SK-N-SH (cell line): ENCODE results near the gene CCDC154. TPM values are rescaled to one million over a fixed set of nuclear protein-coding genes. Genes with fewer than 3 reads are reported as not detected.

Experiments used
- CTCF ChIA-PET: fragments of 300-600, 350-600 bp; formaldehyde crosslinking; extraction: SDS; loops from one replicate; lab custom pipeline; 2021; lab: Yijun Ruan, JAX
- POLR2A ChIA-PET: fragments of 350-600 bp; sonication (Branson Sonifier 250); formaldehyde crosslinking; extraction: SDS; loops from one replicate; lab custom pipeline; 2020; ENCODE audit warnings: antibody characterized with exemption, inconsistent platforms; lab: Yijun Ruan, JAX
- DNase-seq: peaks from one replicate; pipeline ENCODE4 v3.0.0; 2012
- H2AFZ ChIP-seq: fragments of 200-600 bp; sonication (generic); 2 replicates; pipeline ENCODE4 v1.8.1; 2016; ENCODE audit warnings: antibody characterized with exemption, mild to moderate bottlenecking, low read depth
- H3F3A ChIP-seq: fragments of 200-600 bp; sonication (generic); replicated peaks from 2 replicates; pipeline ENCODE3; 2016; ENCODE audit warnings: antibody characterized with exemption, mild to moderate bottlenecking; ENCODE audit not compliant: insufficient read depth
- H3K27ac ChIP-seq, 2 experiments: fragments of 200-500 bp in 1 of 2; fragments of 200-600 bp in 1 of 2; sonication (Bioruptor generic) in 1 of 2; sonication (generic), shearing (Covaris generic) in 1 of 2; 2 replicates each; pipeline versions ENCODE4 v1.5.1 to v1.6.1; 2014 to 2016; ENCODE audit warnings: low read depth in 2 of 2, inconsistent platforms in 1 of 2, low read length in 1 of 2, mild to moderate bottlenecking in 1 of 2, mixed read lengths in 1 of 2
- H3K27me3 ChIP-seq: fragments of 200-600 bp; sonication (generic), shearing (Covaris generic); 2 replicates; pipeline ENCODE4 v1.6.1; 2016; ENCODE audit warnings: mixed run types; ENCODE audit not compliant: insufficient read depth
- H3K36me3 ChIP-seq, 2 experiments: fragments of 200-500 bp in 1 of 2; fragments of 200-600 bp in 1 of 2; sonication (Bioruptor generic) in 1 of 2; sonication (generic) in 1 of 2; replicated peaks in 1 of 2; 2 replicates each; pipeline versions ENCODE3 to v1.5.1; 2014 to 2016; ENCODE audit warnings: low read length in 1 of 2, mild to moderate bottlenecking in 1 of 2; ENCODE audit not compliant: insufficient read depth in 2 of 2, control insufficient read depth in 1 of 2
- H3K4me1 ChIP-seq, 2 experiments: fragments of 200-500 bp in 1 of 2; fragments of 200-600 bp in 1 of 2; sonication (Bioruptor generic) in 1 of 2; sonication (generic), shearing (Covaris generic) in 1 of 2; 2 replicates each; pipeline versions ENCODE4 v1.5.1 to v1.6.1; 2014 to 2016; ENCODE audit warnings: low read depth in 1 of 2, low read length in 1 of 2, mixed run types in 1 of 2; ENCODE audit not compliant: insufficient read depth in 2 of 2, control insufficient read depth in 1 of 2
- H3K4me2 ChIP-seq: fragments of 200-600 bp; sonication (generic), shearing (Covaris generic); 2 replicates; pipeline ENCODE4 v1.6.1; 2017; ENCODE audit warnings: mixed run types
- H3K4me3 ChIP-seq, 2 experiments: fragments of 200-500 bp in 1 of 2; fragments of 200-600 bp in 1 of 2; sonication (Bioruptor generic) in 1 of 2; sonication (generic), shearing (Covaris generic) in 1 of 2; 2 replicates each; pipeline versions ENCODE4 v1.5.1 to v1.8.1; 2014 to 2016; ENCODE audit warnings: low read depth in 2 of 2, inconsistent platforms in 1 of 2, low read length in 1 of 2, mild to moderate bottlenecking in 1 of 2, mixed read lengths in 1 of 2, moderate library complexity in 1 of 2
- H3K79me2 ChIP-seq: fragments of 200-600 bp; sonication (generic); 2 replicates; pipeline ENCODE4 v1.8.1; 2017; ENCODE audit warnings: mild to moderate bottlenecking; ENCODE audit not compliant: insufficient read depth
- H3K9ac ChIP-seq: fragments of 200-600 bp; sonication (generic); 2 replicates; pipeline ENCODE4 v1.6.1; 2017; ENCODE audit warnings: mixed run types
- H3K9me2 ChIP-seq: fragments of 200-600 bp; sonication (generic); 2 replicates; pipeline ENCODE4 v1.6.1; 2017; ENCODE audit warnings: mixed run types
- H3K9me3 ChIP-seq: fragments of 200-600 bp; sonication (generic); 2 replicates; pipeline ENCODE4 v1.6.1; 2017; ENCODE audit warnings: mixed run types, mild to moderate bottlenecking, moderate library complexity
- H4K20me1 ChIP-seq: fragments of 200-600 bp; sonication (generic); 2 replicates; pipeline ENCODE4 v1.6.1; 2017; ENCODE audit warnings: mild to moderate bottlenecking, mixed run types; ENCODE audit not compliant: insufficient read depth
- CHD2 ChIP-seq: fragments of 150-350 bp; IDR thresholded peaks from 2 replicates; pipeline ENCODE4 v1.6.1; 2018; ENCODE audit warnings: low read length; ENCODE audit not compliant: partially characterized antibody
- EP300 ChIP-seq, 2 experiments: IDR thresholded peaks; 2 replicates each; pipeline versions ENCODE4 v1.4.0 to v1.6.1; 2012; ENCODE audit warnings: borderline replicate concordance in 1 of 2, low read depth in 1 of 2, low read length in 1 of 2
- FOXJ3 ChIP-seq: sonication (generic); formaldehyde crosslinking; IDR thresholded peaks from 2 replicates; pipeline ENCODE4 v1.5.1; 2020; ENCODE audit warnings: mild to moderate bottlenecking, missing genetic modification reagents
- MEF2A ChIP-seq: IDR thresholded peaks from 2 replicates; pipeline ENCODE4 v1.4.0; 2012; ENCODE audit warnings: low read depth, borderline replicate concordance
- SIN3A ChIP-seq: IDR thresholded peaks from 2 replicates; pipeline ENCODE4 v1.6.1; 2012; ENCODE audit warnings: low read depth, mild to moderate bottlenecking, low read length, moderate library complexity, borderline replicate concordance
- SMC3 ChIP-seq: IDR thresholded peaks from 2 replicates; pipeline ENCODE4 v1.6.1; 2012; ENCODE audit warnings: low read depth, low read length, improper control_type of control experiment
- TAF1 ChIP-seq: IDR thresholded peaks from 2 replicates; pipeline ENCODE4 v1.6.1; 2012; ENCODE audit warnings: low read depth, mild to moderate bottlenecking, low read length, moderate library complexity, borderline replicate concordance
- TCF12 ChIP-seq: IDR thresholded peaks from 2 replicates; pipeline ENCODE4 v1.4.0; 2012
- WGBS: methylation state at CpG from one replicate; pipeline ENCODE4 v1.1.6; 2017; ENCODE audit warnings: low lambda C conversion rate; 5-methylcytosine and 5-hydroxymethylcytosine counted together
- polyA plus RNA-seq, 3 experiments: library from polyadenylated mRNA; depleted of rRNA; stranded (reverse); fragments of >200 nt; gene quantifications; 2 replicates each; pipeline ENCODE4 v1.2.3, GENCODE V29; 2012
- TF ChIP-seq, protein P1 (sequence below): IDR thresholded peaks from 2 replicates; pipeline ENCODE4 v1.6.1; 2012; ENCODE audit warnings: mild to moderate bottlenecking, low read depth, low read length, moderate library complexity
- TF ChIP-seq, protein P2 (sequence below): IDR thresholded peaks from 2 replicates; pipeline ENCODE4 v1.4.0; 2012; ENCODE audit warnings: low read depth, borderline replicate concordance

The CCDC154 gene
- polyA plus RNA-seq, 1 of the 3 experiments (the other 2 are of a cell fraction): 0.35 TPM

- WGBS: 97% methylated on average over 15 of the region's 39 CpGs
Observed at GRCh38 chr16:1385232-1385631, 59.1 kb downstream of the CCDC154 start.

More at GRCh38 chr16:1385232-1385631, 59.1 kb downstream of the CCDC154 start:
- Histone ChIP-seq H3K9me2 (no peaks in the 10 kb centered on the region), H3F3A (peaks cover 10% of the 10 kb centered on the region), H3K27ac (no peak overlapping the region)
- no peak for TF ChIP-seq SIN3A
- no peak for TF ChIP-seq TCF12
- TF ChIP-seq FOXJ3: no peak
- no peak for TF ChIP-seq EP300 (IDR thresholded peaks at IDR 0.05; ENCODE audit: borderline replicate concordance in 1 of 2, low read depth in 1 of 2, low read length in 1 of 2)
- TF ChIP-seq, protein P1, sequence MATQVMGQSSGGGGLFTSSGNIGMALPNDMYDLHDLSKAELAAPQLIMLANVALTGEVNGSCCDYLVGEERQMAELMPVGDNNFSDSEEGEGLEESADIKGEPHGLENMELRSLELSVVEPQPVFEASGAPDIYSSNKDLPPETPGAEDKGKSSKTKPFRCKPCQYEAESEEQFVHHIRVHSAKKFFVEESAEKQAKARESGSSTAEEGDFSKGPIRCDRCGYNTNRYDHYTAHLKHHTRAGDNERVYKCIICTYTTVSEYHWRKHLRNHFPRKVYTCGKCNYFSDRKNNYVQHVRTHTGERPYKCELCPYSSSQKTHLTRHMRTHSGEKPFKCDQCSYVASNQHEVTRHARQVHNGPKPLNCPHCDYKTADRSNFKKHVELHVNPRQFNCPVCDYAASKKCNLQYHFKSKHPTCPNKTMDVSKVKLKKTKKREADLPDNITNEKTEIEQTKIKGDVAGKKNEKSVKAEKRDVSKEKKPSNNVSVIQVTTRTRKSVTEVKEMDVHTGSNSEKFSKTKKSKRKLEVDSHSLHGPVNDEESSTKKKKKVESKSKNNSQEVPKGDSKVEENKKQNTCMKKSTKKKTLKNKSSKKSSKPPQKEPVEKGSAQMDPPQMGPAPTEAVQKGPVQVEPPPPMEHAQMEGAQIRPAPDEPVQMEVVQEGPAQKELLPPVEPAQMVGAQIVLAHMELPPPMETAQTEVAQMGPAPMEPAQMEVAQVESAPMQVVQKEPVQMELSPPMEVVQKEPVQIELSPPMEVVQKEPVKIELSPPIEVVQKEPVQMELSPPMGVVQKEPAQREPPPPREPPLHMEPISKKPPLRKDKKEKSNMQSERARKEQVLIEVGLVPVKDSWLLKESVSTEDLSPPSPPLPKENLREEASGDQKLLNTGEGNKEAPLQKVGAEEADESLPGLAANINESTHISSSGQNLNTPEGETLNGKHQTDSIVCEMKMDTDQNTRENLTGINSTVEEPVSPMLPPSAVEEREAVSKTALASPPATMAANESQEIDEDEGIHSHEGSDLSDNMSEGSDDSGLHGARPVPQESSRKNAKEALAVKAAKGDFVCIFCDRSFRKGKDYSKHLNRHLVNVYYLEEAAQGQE: no peak
- TF ChIP-seq MEF2A: no peak
- no peak for TF ChIP-seq CHD2
- TF ChIP-seq, protein P2, sequence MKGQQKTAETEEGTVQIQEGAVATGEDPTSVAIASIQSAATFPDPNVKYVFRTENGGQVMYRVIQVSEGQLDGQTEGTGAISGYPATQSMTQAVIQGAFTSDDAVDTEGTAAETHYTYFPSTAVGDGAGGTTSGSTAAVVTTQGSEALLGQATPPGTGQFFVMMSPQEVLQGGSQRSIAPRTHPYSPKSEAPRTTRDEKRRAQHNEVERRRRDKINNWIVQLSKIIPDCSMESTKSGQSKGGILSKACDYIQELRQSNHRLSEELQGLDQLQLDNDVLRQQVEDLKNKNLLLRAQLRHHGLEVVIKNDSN: no peak
- no peak for TF ChIP-seq TAF1
- no peak for TF ChIP-seq SMC3
- TF ChIP-seq, all 33 proteins: peak for 0
- H3K79me2 ChIP-seq: no peaks in the 10 kb centered on the region
- H3K4me1 ChIP-seq: no peaks in the 10 kb centered on the region; a peak in 1 of 4 replicates
- no peak overlapping the region for H2AFZ ChIP-seq
- no peaks in the 10 kb centered on the region for H3K27me3 ChIP-seq
- H3K9ac ChIP-seq: no peak overlapping the region
- CTCF ChIA-PET: no interaction called here
- no peak overlapping the region for H3K4me2 ChIP-seq
- DNase-seq: no peak
- H3K9me3 ChIP-seq: no peaks in the 10 kb centered on the region
- peaks cover 0 to 3% of the 10 kb centered on the region in 2 experiments for H3K36me3 ChIP-seq
- H4K20me1 ChIP-seq: no peaks in the 10 kb centered on the region
- H3K4me3 ChIP-seq: no peak overlapping the region
- POLR2A ChIA-PET: no interaction called here

Other genes with a start within 250 kb of the CCDC154 start
- gene TPSG1, start 219.3 kb downstream of the CCDC154 start, polyA plus RNA-seq (2012; rRNA removed): not detected in 2 replicates
- gene TPSB2, start 214.4 kb downstream of the CCDC154 start, polyA plus RNA-seq (2012; rRNA removed): not detected in 2 replicates
- gene TPSAB1, start 203.9 kb downstream of the CCDC154 start, polyA plus RNA-seq (2012; rRNA removed): not detected in 2 replicates
- not detected in 2 replicates for gene TPSD1, start 188.5 kb downstream of the CCDC154 start, polyA plus RNA-seq (2012; rRNA removed)
- gene UBE2I, start 134.9 kb downstream of the CCDC154 start, polyA plus RNA-seq (2012; rRNA removed): 107 and 113 TPM in 2 replicates
- gene BAIAP3, start 110.9 kb downstream of the CCDC154 start, polyA plus RNA-seq (2012; rRNA removed): 1.1 and 2.0 TPM in 2 replicates
- gene TSR3, start 92.7 kb downstream of the CCDC154 start, polyA plus RNA-seq (2012; rRNA removed): 67.6 and 87.3 TPM in 2 replicates
- 113 and 114 TPM in 2 replicates for gene GNPTG, start 92.6 kb downstream of the CCDC154 start, polyA plus RNA-seq (2012; rRNA removed)
- 16.3 and 16.4 TPM in 2 replicates for gene UNKL, start 29.9 kb downstream of the CCDC154 start, polyA plus RNA-seq (2012; rRNA removed)
- 47.6 and 51.9 TPM in 2 replicates for gene UQCC4, start 23.8 kb downstream of the CCDC154 start, polyA plus RNA-seq (2012; rRNA removed)
- not detected in 2 replicates for gene PERCC1, start 13.5 kb downstream of the CCDC154 start, polyA plus RNA-seq (2012; rRNA removed)
- gene CLCN7, start 30.5 kb upstream of the CCDC154 start, polyA plus RNA-seq (2012; rRNA removed): 22.7 and 44.3 TPM in 2 replicates
- gene PTX4, start 44.4 kb upstream of the CCDC154 start, polyA plus RNA-seq (2012; rRNA removed): not detected in 2 replicates
- 19.1 and 24.2 TPM in 2 replicates for gene TELO2, start 48.8 kb upstream of the CCDC154 start, polyA plus RNA-seq (2012; rRNA removed)
- gene TMEM204, start 89.1 kb upstream of the CCDC154 start, polyA plus RNA-seq (2012; rRNA removed): 2.1 and 2.3 TPM in 2 replicates
- 13.5 and 19.3 TPM in 2 replicates for gene IFT140, start 167.5 kb upstream of the CCDC154 start, polyA plus RNA-seq (2012; rRNA removed)
- 7.6 and 9.5 TPM in 2 replicates for gene CRAMP1, start 167.8 kb upstream of the CCDC154 start, polyA plus RNA-seq (2012; rRNA removed)
- 36.9 and 67.4 TPM in 2 replicates for gene JPT2, start 233.7 kb upstream of the CCDC154 start, polyA plus RNA-seq (2012; rRNA removed)